Neutrophil (primary cell): ENCODE measurements around the gene KLRF1.
"Not testable (repeated sequence)": the region's sequence is repeated elsewhere in the genome, so short reads cannot be mapped to it uniquely, and the experiment has no call there.

Source experiments
- H3K27ac ChIP-seq: fragments of 200-600 bp; sonication (generic); 2 replicates; pipeline ENCODE4 v1.5.1; 2016; ENCODE audit warnings: mild to moderate bottlenecking, moderate library complexity
- H3K27me3 ChIP-seq: fragments of 200-600 bp; sonication (generic); 2 replicates; pipeline ENCODE4 v1.6.0; 2016; ENCODE audit warnings: mild to moderate bottlenecking
- H3K36me3 ChIP-seq: fragments of 200-600 bp; sonication (generic); 2 replicates; pipeline ENCODE4 v1.5.1; 2017
- H3K4me1 ChIP-seq, 2 experiments: fragments of 200-600 bp in 1 of 2; sonication (generic) in 1 of 2; 1 replicate in 1 of 2; 2 replicates in 1 of 2; pipeline versions ENCODE4 v1.5.1 to v1.6.1; 2013 to 2016; ENCODE audit warnings: low read depth in 1 of 2, low read length in 1 of 2, mild to moderate bottlenecking in 1 of 2, moderate library complexity in 1 of 2; ENCODE audit not compliant: control insufficient read depth in 1 of 2, insufficient read depth in 1 of 2
- H3K4me3 ChIP-seq, 2 experiments: fragments of 200-600 bp in 1 of 2; sonication (generic) in 1 of 2; 1 replicate in 1 of 2; 2 replicates in 1 of 2; pipeline ENCODE4 v1.5.1; 2013 to 2016; ENCODE audit warnings: low read depth in 1 of 2, low read length in 1 of 2, mild to moderate bottlenecking in 1 of 2, moderate library complexity in 1 of 2
- H3K9me3 ChIP-seq: fragments of 200-600 bp; sonication (generic); 2 replicates; pipeline ENCODE4 v1.5.1; 2016
- CTCF ChIP-seq: fragments of 200-600 bp; sonication (generic); IDR thresholded peaks from 2 replicates; pipeline ENCODE4 v1.5.1; 2016; ENCODE audit warnings: antibody characterized with exemption

Gene KLRF1

GRCh38 chr12:9872162-9872561, 44.9 kb downstream of the KLRF1 start:
- no peak for TF ChIP-seq CTCF

GRCh38 chr12:9872742-9873141, 45.5 kb downstream of the KLRF1 start:
- H3K27ac ChIP-seq = no peak overlapping the region
- TF ChIP-seq CTCF = no peak
- no peak overlapping the region for H3K4me3 ChIP-seq
- no peaks in the 10 kb centered on the region for H3K36me3 ChIP-seq
- no peaks in the 10 kb centered on the region for H3K9me3 ChIP-seq
- no peaks in the 10 kb centered on the region for H3K27me3 ChIP-seq
- H3K4me1 ChIP-seq = peaks cover 4 to 13% of the 10 kb centered on the region in 2 experiments

More at GRCh38 chr12:9872162-9872561, 44.9 kb downstream of the KLRF1 start:
- H3K4me1 ChIP-seq = peaks cover 4 to 15% of the 10 kb centered on the region in 2 experiments
- H3K36me3 ChIP-seq = no peaks in the 10 kb centered on the region
- H3K9me3 ChIP-seq = no peaks in the 10 kb centered on the region
- no peak overlapping the region for H3K4me3 ChIP-seq
- peak overlapping the region; percentile 3 for H3K27ac ChIP-seq
- H3K27me3 ChIP-seq = no peaks in the 10 kb centered on the region

GRCh38 chr12:9876120-9876519, 48.8 kb downstream of the KLRF1 start:
- H3K9me3 ChIP-seq, H3K4me1 ChIP-seq, H3K4me3 ChIP-seq, H3K36me3 ChIP-seq, H3K27ac ChIP-seq, H3K27me3 ChIP-seq: not testable (repeated sequence)

- peaks cover 6 to 8% of the 10 kb centered on the region in 2 experiments for H3K4me1 ChIP-seq
- no peak for TF ChIP-seq CTCF
- H3K27ac ChIP-seq = no peak overlapping the region
- H3K4me3 ChIP-seq = no peak overlapping the region
- H3K36me3 ChIP-seq = no peaks in the 10 kb centered on the region
- no peaks in the 10 kb centered on the region for H3K27me3 ChIP-seq
- no peaks in the 10 kb centered on the region for H3K9me3 ChIP-seq
Measured at GRCh38 chr12:9880532-9881078, 53.3 kb downstream of the KLRF1 start.

GRCh38 chr12:9881246-9881645, 54.0 kb downstream of the KLRF1 start, which contains the start of gene KLRF2:
KLRF2 (plus strand) TSS chr12:9881489; CDS start chr12:9881596, 107 bp downstream.
- H3K27me3 ChIP-seq = no peaks in the 10 kb centered on the region
- TF ChIP-seq CTCF = no peak
- no peaks in the 10 kb centered on the region for H3K36me3 ChIP-seq
- H3K9me3 ChIP-seq = no peaks in the 10 kb centered on the region
- H3K4me1 ChIP-seq = peaks cover 6 to 8% of the 10 kb centered on the region in 2 experiments
- no peak within 1 kb of the TSS for H3K4me3 ChIP-seq
- H3K27ac ChIP-seq = no peak within 1 kb of the TSS

GRCh38 chr12:9881988-9882387, 54.7 kb downstream of the KLRF1 start:
- Histone ChIP-seq H3K36me3 (no peaks in the 10 kb centered on the region), H3K4me3 (no peak overlapping the region), H3K4me1 (peaks cover 6 to 8% of the 10 kb centered on the region in 2 experiments), H3K9me3 (no peaks in the 10 kb centered on the region), H3K27me3 (no peaks in the 10 kb centered on the region), H3K27ac (no peak overlapping the region)
- TF ChIP-seq CTCF = no peak
